ENCODE data around the gene SKI. TPM values are rescaled to one million over a fixed set of nuclear protein-coding genes. Genes with fewer than 3 reads are reported as not detected.

Gene SKI
- total and polyA plus RNA-seq, 10 of the 15 experiments (the other 5 are each of a cell fraction or from before 2014, with no cell fraction given) = 0.03 to 14.9 (median 0.96) TPM

DNA sequence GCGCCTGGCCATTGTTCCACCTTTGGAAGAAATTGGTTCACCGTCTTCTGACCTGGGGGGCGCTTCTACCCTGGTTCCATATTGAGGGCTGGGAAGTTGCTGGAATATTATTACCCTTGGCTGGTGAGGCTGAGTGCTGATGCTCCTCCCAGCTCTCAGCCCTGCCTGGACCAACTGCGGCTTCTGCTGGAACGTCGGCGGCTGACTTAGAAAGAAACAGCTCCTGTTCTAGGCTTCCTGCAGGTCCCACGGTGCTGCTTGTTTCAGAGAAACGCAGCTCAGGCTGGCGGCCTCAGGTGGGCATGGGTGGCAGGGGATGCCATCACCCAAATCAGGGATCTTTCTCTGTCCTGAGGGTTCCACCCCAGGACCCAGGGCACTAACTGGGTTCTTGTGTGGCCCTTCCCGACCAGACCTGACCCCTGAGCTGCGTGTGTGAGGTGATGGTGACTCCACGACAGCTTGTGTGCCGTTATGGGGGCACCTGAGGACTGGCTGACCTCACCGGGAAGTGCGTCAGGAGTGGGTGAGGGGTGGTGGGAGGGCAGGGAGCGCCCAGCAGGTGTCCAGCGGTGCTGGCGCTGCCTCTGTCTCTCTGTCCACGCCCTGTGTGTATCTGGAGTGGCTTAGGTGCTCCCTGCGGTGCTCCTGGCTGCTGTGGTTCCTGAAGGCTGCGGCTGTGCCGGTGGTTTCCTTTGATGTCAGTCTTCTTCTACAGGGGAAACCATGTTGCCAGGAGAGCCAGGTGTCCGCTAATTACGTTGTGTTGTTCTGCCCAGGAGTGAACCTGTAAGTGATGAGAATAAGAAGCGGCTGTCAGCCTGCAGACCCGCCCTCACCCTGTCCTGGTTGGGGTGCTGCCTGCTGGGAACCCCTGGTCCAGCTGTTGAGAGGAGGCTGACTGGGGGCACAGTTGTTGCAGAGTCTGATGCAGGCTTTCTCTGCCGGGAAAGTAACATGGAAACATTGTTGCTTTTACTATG lies 8.9 kb downstream of the SKI start:
- no peak for DNase-seq (ENCODE audit: low read depth, low spot score)
- peaks cover 43% of the 10 kb centered on the region for H3K79me2 ChIP-seq (ENCODE audit: control insufficient read depth, insufficient read depth, low read length)
- TF ChIP-seq WRNIP1 (IDR thresholded peaks at IDR 0.05; ENCODE audit: borderline replicate concordance, low read depth, low read length) (no peak), BCLAF1 (IDR thresholded peaks at IDR 0.05) (no peak), SUPT20H (IDR thresholded peaks at IDR 0.05; ENCODE audit: borderline replicate concordance, control insufficient read depth, low read depth, low read length) (no peak), KAT2A (conservative IDR thresholded peaks at IDR 0.05; ENCODE audit: control insufficient read depth, low read depth, low read length) (no peak), RAD51 (IDR thresholded peaks at IDR 0.05) (no peak), EZH2 (IDR thresholded peaks at IDR 0.05; ENCODE audit: borderline replicate concordance, control insufficient read depth, low read depth, low read length) (no peak), CHD1 (IDR thresholded peaks at IDR 0.05; ENCODE audit: low read depth, low read length) (no peak), FOS (IDR thresholded peaks at IDR 0.05; ENCODE audit: borderline replicate concordance, extremely low read depth, insufficient read length) (no peak), BMI1 (IDR thresholded peaks at IDR 0.05; ENCODE audit: borderline replicate concordance) (no peak), TARDBP (IDR thresholded peaks at IDR 0.05; ENCODE audit: borderline replicate concordance) (no peak), JUNB (IDR thresholded peaks at IDR 0.05) (no peak), NFIC (IDR thresholded peaks at IDR 0.05; ENCODE audit: low read depth, low read length) (no peak), SREBF1 (IDR thresholded peaks at IDR 0.05; ENCODE audit: low read length) (no peak), STAT3 (IDR thresholded peaks at IDR 0.05; ENCODE audit: low read depth, low read length) (no peak)
- TF ChIP-seq, protein P1, sequence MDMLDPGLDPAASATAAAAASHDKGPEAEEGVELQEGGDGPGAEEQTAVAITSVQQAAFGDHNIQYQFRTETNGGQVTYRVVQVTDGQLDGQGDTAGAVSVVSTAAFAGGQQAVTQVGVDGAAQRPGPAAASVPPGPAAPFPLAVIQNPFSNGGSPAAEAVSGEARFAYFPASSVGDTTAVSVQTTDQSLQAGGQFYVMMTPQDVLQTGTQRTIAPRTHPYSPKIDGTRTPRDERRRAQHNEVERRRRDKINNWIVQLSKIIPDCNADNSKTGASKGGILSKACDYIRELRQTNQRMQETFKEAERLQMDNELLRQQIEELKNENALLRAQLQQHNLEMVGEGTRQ (IDR thresholded peaks at IDR 0.05; ENCODE audit: borderline replicate concordance, low read depth, low read length) = no peak
- TF ChIP-seq, protein P2, sequence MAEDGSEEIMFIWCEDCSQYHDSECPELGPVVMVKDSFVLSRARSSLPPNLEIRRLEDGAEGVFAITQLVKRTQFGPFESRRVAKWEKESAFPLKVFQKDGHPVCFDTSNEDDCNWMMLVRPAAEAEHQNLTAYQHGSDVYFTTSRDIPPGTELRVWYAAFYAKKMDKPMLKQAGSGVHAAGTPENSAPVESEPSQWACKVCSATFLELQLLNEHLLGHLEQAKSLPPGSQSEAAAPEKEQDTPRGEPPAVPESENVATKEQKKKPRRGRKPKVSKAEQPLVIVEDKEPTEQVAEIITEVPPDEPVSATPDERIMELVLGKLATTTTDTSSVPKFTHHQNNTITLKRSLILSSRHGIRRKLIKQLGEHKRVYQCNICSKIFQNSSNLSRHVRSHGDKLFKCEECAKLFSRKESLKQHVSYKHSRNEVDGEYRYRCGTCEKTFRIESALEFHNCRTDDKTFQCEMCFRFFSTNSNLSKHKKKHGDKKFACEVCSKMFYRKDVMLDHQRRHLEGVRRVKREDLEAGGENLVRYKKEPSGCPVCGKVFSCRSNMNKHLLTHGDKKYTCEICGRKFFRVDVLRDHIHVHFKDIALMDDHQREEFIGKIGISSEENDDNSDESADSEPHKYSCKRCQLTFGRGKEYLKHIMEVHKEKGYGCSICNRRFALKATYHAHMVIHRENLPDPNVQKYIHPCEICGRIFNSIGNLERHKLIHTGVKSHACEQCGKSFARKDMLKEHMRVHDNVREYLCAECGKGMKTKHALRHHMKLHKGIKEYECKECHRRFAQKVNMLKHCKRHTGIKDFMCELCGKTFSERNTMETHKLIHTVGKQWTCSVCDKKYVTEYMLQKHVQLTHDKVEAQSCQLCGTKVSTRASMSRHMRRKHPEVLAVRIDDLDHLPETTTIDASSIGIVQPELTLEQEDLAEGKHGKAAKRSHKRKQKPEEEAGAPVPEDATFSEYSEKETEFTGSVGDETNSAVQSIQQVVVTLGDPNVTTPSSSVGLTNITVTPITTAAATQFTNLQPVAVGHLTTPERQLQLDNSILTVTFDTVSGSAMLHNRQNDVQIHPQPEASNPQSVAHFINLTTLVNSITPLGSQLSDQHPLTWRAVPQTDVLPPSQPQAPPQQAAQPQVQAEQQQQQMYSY (CRISPR knock-in tag; IDR thresholded peaks at IDR 0.05) = no peak

More for the DNA sequence above, 8.9 kb downstream of the SKI start:
- Histone ChIP-seq H3K4me1 (ENCODE audit: control insufficient read depth, insufficient read depth, low read length) (peaks cover 20% of the 10 kb centered on the region), H3K9ac (ENCODE audit: control insufficient read depth, insufficient read depth, low read length) (no peak overlapping the region), H3K4me2 (ENCODE audit: control insufficient read depth, insufficient read depth) (no peak overlapping the region), H2AFZ (ENCODE audit: control insufficient read depth, low read depth, low read length) (no peak overlapping the region), H3K36me3 (ENCODE audit: control insufficient read depth in 2 of 2, insufficient read depth in 2 of 2, low read length in 1 of 2) (peaks cover 0 to 5% of the 10 kb centered on the region in 2 experiments; a peak in 2 of 4 replicates), H3K27ac (ENCODE audit: control insufficient read depth, insufficient read depth) (no peak overlapping the region), H3K27me3 (replicated peaks in 1 of 2; ENCODE audit: control insufficient read depth in 2 of 2, insufficient read depth in 2 of 2, low read length in 1 of 2) (no peaks in the 10 kb centered on the region), H3K9me3 (replicated peaks; ENCODE audit: control insufficient read depth, insufficient read depth, low read length) (no peaks in the 10 kb centered on the region), H4K20me1 (ENCODE audit: control insufficient read depth, insufficient read depth) (no peaks in the 10 kb centered on the region), H3K4me3 (no peak overlapping the region)
- FAIRE-seq (no peak), ATAC-seq (no peak)
- in situ Hi-C loops (cut with MboI) (no loop called here), intact Hi-C loops (cut with micrococcal nuclease; ENCODE audit: unreplicated experiment) (loop anchor here (10.0 kb wide), 1 partner anchor 58 kb away; no protein-coding TSS in a partner anchor)
- WGBS (ENCODE audit: insufficient coverage, insufficient replicate concordance, low lambda C conversion rate, missing lambda C conversion rate) = 79% methylated on average over 28 of the region's 28 CpGs
- ChIA-PET RAD21 (ENCODE audit: unreplicated experiment) (no interaction called here), SMC1A (ENCODE audit: uncharacterized antibody, unreplicated experiment) (no interaction called here), POLR2A (no interaction called here), CTCF (interaction anchor here (1.2 kb wide), 1 partner anchor 30 kb away, joined by 4 read pairs; no protein-coding TSS in a partner anchor)
- BruUV-seq (replicated peaks) = no TSS peak
